HG03066 (cell line): Measurements from ENCODE around the gene PLXNC1.

ENCODE experiments used
- ATAC-seq: cut with Tn5 transposase; IDR thresholded peaks from one replicate; pipeline ENCODE4 v1.9.1; 2021; ENCODE audit warnings: low read depth; ENCODE audit not compliant: unreplicated experiment

The PLXNC1 gene

GRCh38 chr12:94175763-94176668 is 27.6 kb downstream of the PLXNC1 start:
- ATAC-seq = no peak

GRCh38 chr12:94178054-94178453 is 29.7 kb downstream of the PLXNC1 start:
- ATAC-seq = no peak

DNA sequence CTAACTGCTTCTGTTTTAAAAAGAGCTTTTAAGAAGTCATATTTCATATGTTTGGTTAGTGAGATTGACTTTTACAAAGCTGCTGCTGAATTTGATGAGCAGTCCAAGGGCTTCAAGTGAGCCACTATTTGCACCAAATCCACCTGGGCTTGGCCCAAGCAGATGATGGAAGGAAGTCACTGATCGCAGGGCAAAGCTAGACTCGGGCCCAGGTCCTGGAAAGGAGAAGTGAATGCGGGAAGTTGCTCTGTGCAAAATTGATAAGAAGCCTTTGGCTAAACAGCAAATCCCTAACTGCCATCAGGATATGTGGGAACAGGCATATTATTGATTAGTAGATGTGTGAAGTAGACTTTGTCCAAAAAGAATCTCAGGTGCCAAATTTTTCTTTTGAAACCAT is 30.5 kb downstream of the PLXNC1 start:
- ATAC-seq = no peak

DNA sequence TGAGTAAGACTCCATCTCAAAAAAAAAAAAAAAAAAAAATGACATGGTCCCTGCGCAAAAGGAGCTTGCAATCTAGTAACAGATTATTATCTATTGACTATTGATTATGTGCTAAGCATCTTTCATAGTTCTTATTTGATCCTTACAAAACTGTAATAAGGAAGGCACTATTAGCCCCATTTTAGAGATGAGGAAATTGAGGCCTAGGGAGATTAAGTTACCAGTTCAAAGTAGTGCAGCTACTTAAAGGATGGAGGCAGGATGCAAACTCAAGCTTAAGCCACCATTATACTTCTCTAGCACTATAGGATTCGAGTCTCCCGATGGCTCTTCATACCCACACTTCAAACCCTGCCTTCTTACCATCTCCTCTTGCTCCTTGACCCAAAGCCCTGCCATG is 31.3 kb downstream of the PLXNC1 start:
- ATAC-seq = no peak

DNA sequence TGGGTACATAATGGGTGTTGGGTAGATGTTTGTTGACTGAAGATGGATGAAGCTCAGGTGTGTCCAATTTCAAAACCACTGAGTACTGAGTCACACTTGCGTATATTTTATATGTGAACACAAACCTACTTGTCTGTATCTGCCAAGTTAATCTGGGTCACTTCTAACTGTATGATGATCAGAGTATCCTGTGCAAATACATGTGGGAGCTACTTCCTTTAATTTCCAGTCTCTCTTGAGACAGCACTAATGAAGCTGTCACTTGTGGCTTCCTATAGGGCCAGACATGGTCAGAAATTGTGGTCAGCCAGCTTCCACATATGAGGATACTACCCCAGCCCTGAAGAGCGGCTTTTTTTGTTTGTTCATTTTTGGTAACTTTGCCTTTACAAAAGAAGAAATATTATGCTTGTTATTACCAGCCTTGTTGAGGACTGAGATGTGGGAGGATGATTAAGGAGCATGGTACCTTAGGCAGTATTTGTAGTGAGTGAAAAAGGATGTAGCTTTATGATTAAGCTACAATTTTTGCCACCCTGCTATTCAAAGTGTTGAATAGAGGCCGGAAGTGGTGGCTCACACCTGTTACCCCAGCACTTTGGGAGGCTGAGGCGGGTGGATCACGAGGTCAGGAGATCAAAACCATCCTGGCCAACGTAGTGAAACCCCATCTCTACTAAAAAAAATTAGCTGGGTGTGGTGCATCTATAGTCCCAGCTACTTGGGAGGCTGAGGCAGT is 32.4 kb downstream of the PLXNC1 start:
- no peak for ATAC-seq

DNA sequence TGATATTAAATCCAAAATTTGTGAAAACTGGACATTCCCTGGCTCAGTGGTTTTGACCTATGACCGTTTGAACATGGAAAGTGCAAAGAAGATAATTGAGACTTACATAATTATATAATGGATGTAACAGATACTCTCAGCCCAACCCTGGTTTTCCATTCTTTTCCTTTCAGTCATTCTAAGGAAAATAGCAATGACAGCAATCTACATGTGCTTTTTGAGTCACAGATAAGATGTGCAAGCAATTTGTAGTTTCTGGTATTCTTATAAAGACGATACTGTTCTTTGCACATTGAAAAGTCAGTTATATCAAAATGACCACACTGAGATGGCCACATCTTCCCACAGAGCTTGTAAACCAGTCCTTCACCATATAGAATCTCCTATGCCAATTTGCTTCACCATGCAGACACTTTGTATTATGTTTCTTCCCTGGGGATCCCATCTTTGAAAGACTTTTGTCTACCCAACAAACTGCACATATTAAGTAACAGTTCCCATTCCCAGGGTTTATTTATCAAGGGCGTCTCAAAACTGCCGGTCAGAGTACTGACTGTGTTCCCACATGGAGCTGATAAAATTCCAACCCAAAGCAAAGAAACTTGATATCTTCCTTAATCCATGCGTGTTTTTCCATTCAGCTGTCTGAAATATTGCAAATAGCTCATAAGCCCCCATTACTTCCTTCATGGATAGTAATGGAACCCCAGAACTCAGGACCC is 34.8 kb downstream of the PLXNC1 start:
- ATAC-seq = no peak

GRCh38 chr12:94183708-94184379 is 35.5 kb downstream of the PLXNC1 start:
- no peak for ATAC-seq

DNA sequence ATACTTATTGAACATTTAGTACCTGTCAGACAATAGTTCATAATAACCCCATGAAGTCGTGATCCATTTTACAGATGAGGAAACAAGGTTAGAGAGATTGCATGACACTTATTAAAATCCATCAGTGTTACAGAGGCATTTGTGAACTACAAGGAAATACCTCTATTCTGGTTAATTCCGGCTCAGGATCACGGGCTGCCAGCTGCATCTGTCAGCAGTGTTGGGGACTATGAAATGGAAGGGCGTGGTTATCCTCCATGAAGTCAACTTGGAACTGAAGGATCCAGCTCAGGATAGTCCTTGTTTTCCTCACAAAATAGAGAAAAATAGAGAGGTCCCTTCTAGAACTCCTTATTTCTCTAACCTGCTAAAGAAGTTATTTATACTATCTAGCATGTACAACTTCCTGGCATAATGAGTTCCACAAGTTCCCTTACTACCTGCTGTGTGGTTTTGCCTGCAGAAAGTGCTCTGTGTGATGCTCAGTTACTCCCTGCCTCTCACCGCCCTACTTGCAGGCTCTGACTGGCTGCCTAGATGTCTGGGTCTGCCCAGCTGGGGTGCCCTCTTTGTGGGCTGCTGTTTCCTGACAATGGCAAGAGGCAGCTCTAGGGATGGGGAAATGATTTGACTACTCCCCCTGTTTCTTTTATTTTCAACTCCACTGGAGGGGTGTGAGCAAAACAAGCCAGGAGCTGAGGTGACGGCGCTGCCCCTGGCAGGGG is 36.8 kb downstream of the PLXNC1 start:
- no peak for ATAC-seq

- no peak for ATAC-seq
These were observed 37.4 kb downstream of the PLXNC1 start for GRCh38 chr12:94185801-94186200.

- ATAC-seq = no peak
These were observed 38.2 kb downstream of the PLXNC1 start for GRCh38 chr12:94186278-94187241.

- no peak for ATAC-seq
These were observed 39.0 kb downstream of the PLXNC1 start for GRCh38 chr12:94187361-94187760.

GRCh38 chr12:94190623-94191022 is 42.2 kb downstream of the PLXNC1 start:
- peak; percentile 14 for ATAC-seq

DNA sequence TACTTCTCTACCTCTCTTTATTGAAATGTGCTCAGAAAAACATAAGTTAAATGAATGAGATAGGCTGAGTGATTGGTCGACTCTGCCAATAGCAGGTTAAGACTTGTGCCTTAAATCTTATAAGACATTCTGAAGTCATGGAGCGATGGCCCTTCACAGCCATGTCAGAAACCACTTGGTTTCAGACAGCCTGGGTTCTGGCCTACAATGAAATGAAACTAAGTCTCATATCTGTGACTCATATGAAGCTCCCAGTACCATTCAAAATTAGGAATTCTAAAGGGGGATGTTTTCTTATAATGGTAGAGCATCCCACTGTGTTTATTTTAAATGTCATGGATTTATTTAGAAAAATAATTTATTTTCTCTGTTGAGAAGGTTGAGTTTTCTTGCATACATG is 42.6 kb downstream of the PLXNC1 start:
- peak; percentile 75 for ATAC-seq

DNA sequence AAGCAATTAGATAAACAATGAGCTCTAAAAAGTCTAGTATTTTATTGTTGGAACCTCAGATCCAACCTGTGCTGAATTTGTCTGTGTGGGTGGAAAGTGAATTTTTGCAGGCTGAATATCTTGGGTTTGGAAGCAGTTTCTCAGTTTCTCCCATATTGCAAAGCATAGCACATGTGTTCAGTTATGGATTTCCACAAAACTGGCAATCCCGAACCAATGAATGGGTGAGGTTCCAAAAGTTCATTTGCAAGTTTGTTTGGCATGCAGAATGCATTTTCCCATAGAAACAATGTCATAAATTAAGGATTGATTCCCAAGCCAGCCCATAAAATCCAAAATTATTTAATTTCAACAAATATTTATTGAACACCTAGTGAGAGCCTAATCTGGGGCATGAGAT is 43.4 kb downstream of the PLXNC1 start:
- no peak for ATAC-seq

GRCh38 chr12:94192506-94192905 is 44.1 kb downstream of the PLXNC1 start:
- no peak for ATAC-seq

DNA sequence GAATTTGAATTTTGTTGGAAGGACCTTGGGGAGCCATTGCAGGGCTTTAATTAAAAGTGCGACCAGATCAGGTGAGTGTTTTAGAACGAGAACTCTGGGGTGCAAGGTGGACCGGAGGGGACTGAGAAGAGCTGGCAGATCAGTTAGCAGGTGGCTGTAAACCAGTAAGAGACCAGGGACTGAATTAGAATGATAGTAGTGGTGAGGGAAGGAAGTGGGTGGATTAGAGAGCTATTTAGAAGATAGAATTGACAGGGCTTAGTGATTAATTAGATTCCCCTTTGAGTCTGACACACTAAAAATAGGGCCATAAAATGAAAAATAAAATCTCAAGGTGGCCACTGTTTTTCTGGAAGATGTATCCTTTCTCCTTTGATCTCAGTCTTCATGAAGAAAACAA is 44.8 kb downstream of the PLXNC1 start:
- ATAC-seq = no peak

DNA sequence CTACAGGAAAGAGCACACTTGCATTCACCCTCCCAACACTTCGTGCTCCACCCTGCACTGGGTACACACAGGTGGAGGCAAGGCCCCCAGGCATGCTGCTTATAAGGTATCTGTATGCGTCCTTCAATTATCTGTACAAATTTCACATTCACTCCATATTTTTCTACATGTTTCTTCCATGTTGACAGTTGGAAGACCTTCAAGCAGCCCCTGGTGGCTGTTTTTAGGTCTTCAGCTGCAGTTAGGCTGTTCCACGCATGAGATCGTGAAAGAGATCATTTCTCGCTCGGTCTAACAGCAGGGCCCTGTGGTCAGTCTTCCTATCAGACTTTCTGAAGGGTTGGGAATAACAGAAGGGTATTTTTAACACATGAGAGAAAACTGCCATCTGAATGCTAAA is 47.1 kb downstream of the PLXNC1 start:
- no peak for ATAC-seq

DNA sequence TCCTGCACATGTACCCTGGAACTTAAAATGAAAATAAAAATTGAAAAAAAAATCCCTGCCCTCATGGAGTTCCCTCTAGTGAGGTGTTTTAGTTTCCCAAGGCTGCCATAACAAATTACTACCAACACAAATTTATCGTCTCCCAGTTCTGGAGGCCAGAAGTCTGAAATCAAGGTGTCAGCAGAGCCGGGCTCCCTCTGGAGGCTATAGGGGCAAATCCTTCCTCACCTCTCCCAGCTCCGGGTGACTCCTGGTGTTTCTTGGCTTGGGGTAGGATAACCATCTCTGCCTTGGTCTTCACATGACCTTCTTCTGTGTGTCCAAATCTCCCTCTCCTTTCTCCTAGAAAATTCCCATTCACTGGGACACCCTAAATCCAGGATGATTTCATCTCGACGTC is 50.1 kb downstream of the PLXNC1 start:
- no peak for ATAC-seq

DNA sequence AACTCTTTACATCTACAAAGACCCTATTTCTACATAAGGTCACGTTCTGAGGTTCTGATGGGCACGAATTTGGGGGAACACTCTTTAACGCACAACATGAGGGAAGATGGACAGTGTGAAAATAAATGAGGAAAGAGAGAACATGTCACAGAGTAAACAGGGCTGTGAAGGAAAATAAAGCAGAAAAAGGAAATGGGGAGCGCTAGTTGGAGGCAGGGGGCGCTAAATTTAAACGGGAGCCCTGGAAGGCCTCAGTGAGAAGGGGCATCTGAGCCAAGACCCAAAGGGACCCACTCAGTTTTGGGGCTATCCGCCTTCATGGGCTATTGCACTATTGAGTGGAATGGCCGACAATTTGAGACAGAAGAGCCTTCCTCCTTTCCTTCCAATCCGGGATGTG is 50.5 kb downstream of the PLXNC1 start:
- ATAC-seq = no peak
